A549 (cell line): ENCODE data around the gene TGFBR2. TPM values are rescaled to one million over a fixed set of nuclear protein-coding genes. Genes with fewer than 3 reads are reported as not detected.

ENCODE experiments used
- ATAC-seq, 2 experiments: fragments of 200-7000 bp in 1 of 2; fragments of >200 bp in 1 of 2; cut with Nextera tagmentation in 1 of 2; cut with Tn5 transposase in 1 of 2; 3 replicates each; pipeline versions ENCODE4 v1.8.0 to v1.9.1; 2018 to 2020; ENCODE audit warnings: mild to moderate bottlenecking in 1 of 2, moderate library complexity in 1 of 2
- CTCF ChIA-PET: fragments of 300-600 bp; sonication (Branson Sonifier 250); formaldehyde crosslinking; extraction: SDS; loops from one replicate; lab custom pipeline; 2021; ENCODE audit warnings: antibody characterized with exemption, inconsistent platforms; lab: Yijun Ruan, JAX
- POLR2A ChIA-PET: fragments of 350-600 bp; formaldehyde crosslinking; extraction: SDS; loops from one replicate; lab custom pipeline; 2021; ENCODE audit warnings: antibody characterized with exemption, inconsistent platforms; lab: Yijun Ruan, JAX
- DNase-seq, 2 experiments: peaks; one replicate each; pipeline versions ENCODE4 v3.0.0 to v3.0.0-alpha.2; 2011 to 2016; ENCODE audit warnings: low read depth in 1 of 2, low spot score in 1 of 2
- FAIRE-seq: peaks from 2 replicates; lab custom pipeline; 2011; peaks lifted over from hg19 to GRCh38; lab: Jason Lieb, UNC
- H3K27ac ChIP-seq, 2 experiments: fragments of >200 bp; sonication (Bioruptor Twin); formaldehyde crosslinking; 3 replicates each; pipeline ENCODE4 v1.5.1; 2016 to 2017
- H3K4me1 ChIP-seq: fragments of >200 bp; sonication (Bioruptor Twin); formaldehyde crosslinking; 3 replicates; pipeline ENCODE4 v1.6.1; 2016
- H3K4me2 ChIP-seq: fragments of >200 bp; sonication (Bioruptor Twin); formaldehyde crosslinking; 3 replicates; pipeline ENCODE4 v1.6.1; 2016
- H3K4me3 ChIP-seq: fragments of >200 bp; sonication (Bioruptor Twin); formaldehyde crosslinking; 3 replicates; pipeline ENCODE4 v1.5.1; 2016
- H3K9me3 ChIP-seq: fragments of >200 bp; sonication (Bioruptor Twin); formaldehyde crosslinking; 3 replicates; pipeline ENCODE4 v1.6.1; 2016
- CHD4 ChIP-seq: fragments of 200-600 bp; sonication (generic); IDR thresholded peaks from 2 replicates; pipeline ENCODE4 v1.6.1; 2016; ENCODE audit warnings: antibody characterized with exemption, mild to moderate bottlenecking, borderline replicate concordance
- EHF ChIP-seq: fragments of 250-450 bp; sonication (Bioruptor Pico); IDR thresholded peaks from 2 replicates; pipeline ENCODE4 v1.5.0; 2020; ENCODE audit warnings: mild to moderate bottlenecking
- HDAC2 ChIP-seq: fragments of 200-600 bp; sonication (generic); IDR thresholded peaks from 2 replicates; pipeline ENCODE4 v1.6.1; 2016
- HMGXB4 ChIP-seq: fragments of 250-450 bp; sonication (Bioruptor Pico); IDR thresholded peaks from 2 replicates; pipeline ENCODE4 v1.5.0; 2021; ENCODE audit warnings: mild to moderate bottlenecking, moderate library complexity, borderline replicate concordance
- HOXB5 ChIP-seq: fragments of 250-450 bp; sonication (Bioruptor Pico); IDR thresholded peaks from 2 replicates; pipeline ENCODE4 v1.5.0; 2020; ENCODE audit warnings: mild to moderate bottlenecking, moderate library complexity
- KDM5A ChIP-seq: fragments of 200-600 bp; sonication (generic); IDR thresholded peaks from 2 replicates; pipeline ENCODE4 v1.6.1; 2016; ENCODE audit warnings: antibody characterized with exemption, mild to moderate bottlenecking
- NFE2L2 ChIP-seq: fragments of 150-350 bp; conservative IDR thresholded peaks from 2 replicates; pipeline ENCODE4 v1.6.1; 2014; ENCODE audit warnings: low read length
- PHF8 ChIP-seq: fragments of 200-600 bp; sonication (generic); IDR thresholded peaks from 2 replicates; pipeline ENCODE4 v1.6.1; 2016; ENCODE audit warnings: low read depth, mild to moderate bottlenecking, antibody characterized with exemption, moderate library complexity, borderline replicate concordance
- REST ChIP-seq: fragments of 200-600 bp; sonication (generic); IDR thresholded peaks from 2 replicates; pipeline ENCODE4 v1.6.1; 2016; ENCODE audit warnings: antibody characterized with exemption, mild to moderate bottlenecking, moderate library complexity
- WGBS: methylation state at CpG from one replicate; pipeline ENCODE4 v1.1.6; 2017; ENCODE audit errors: missing lambda C conversion rate; 5-methylcytosine and 5-hydroxymethylcytosine counted together
- polyA plus RNA-seq, 4 experiments: library from polyadenylated mRNA; depleted of rRNA in 3 of 4; stranded (reverse); fragments of >200 nt; fragmentation: RNase III in 1 of 4; extraction: RNeasy Plus Mini Kit Qiagen cat#74134 plus additional on column Dnase treatment in 1 of 4; gene quantifications; 2 replicates in 3 of 4; 3 replicates in 1 of 4; pipeline ENCODE4 v1.2.3, GENCODE V29; 2011 to 2017
- TF ChIP-seq, protein P1 (sequence below): fragments of >200 bp; sonication (Bioruptor Twin); formaldehyde crosslinking; IDR thresholded peaks from 3 replicates; pipeline ENCODE4 v1.6.1; 2016

The TGFBR2 gene
- polyA plus RNA-seq, 2 of the 4 experiments (the other 2 are of a cell fraction): 48.5 to 97.4 TPM

- no peak for ATAC-seq
- no peak for DNase-seq
- CTCF ChIA-PET: interaction anchor here (3.5 kb wide), 1 partner anchor 690 kb away, joined by 9 read pairs; no protein-coding TSS in a partner anchor
- FAIRE-seq: peak; percentile 7
- no peak for TF ChIP-seq EHF (CRISPR knock-in tag)
- TF ChIP-seq REST: no peak
- TF ChIP-seq, protein P1, sequence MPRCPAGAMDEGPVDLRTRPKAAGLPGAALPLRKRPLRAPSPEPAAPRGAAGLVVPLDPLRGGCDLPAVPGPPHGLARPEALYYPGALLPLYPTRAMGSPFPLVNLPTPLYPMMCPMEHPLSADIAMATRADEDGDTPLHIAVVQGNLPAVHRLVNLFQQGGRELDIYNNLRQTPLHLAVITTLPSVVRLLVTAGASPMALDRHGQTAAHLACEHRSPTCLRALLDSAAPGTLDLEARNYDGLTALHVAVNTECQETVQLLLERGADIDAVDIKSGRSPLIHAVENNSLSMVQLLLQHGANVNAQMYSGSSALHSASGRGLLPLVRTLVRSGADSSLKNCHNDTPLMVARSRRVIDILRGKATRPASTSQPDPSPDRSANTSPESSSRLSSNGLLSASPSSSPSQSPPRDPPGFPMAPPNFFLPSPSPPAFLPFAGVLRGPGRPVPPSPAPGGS: no peak
- Histone ChIP-seq H3K9me3 (no peaks in the 10 kb centered on the region), H3K27ac (no peak overlapping the region), H3K4me1 (no peaks in the 10 kb centered on the region), H3K4me3 (no peak overlapping the region), H3K4me2 (no peak overlapping the region)
- 90% methylated on average over 1 of the region's 1 CpG for WGBS
- POLR2A ChIA-PET: no interaction called here
Observed at GRCh38 chr3:30733209-30733608, 126.8 kb downstream of the TGFBR2 start.

DNA sequence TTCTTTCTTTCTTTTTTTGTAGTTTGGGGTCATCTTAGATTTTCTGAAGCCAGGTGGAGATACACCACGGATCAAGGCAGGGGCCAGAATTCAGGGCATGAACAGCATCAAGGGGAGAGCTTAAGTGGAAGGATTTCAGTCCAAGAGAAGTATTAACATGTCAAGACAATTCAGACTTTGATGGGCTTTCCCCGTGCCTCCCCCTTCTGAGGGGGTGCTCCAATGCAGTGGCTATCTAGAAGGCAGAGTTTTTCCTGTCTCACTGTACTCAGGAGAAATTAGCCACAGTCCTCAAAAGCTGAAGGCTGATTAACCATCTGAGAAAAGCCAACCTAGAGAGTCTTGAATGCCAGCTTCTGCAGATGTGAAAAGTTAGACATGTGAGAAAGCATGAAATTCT lies 127.3 kb downstream of the TGFBR2 start:
- CTCF ChIA-PET: interaction anchor here (1.1 to 3.5 kb wide), 2 partner anchors 41 to 691 kb away, joined by 4 to 9 read pairs; no protein-coding TSS in a partner anchor
- TF ChIP-seq CHD4 (no peak), NFE2L2 (no peak), HDAC2 (no peak), KDM5A (no peak), HOXB5 (no peak), PHF8 (no peak), HMGXB4 (no peak), REST (no peak)
- TF ChIP-seq, all 56 proteins: peak for 0
- 79% methylated on average over 2 of the region's 2 CpGs for WGBS

More for the DNA sequence above, 127.3 kb downstream of the TGFBR2 start:
- H3K9me3 ChIP-seq: no peaks in the 10 kb centered on the region
- 0 out of 6 replicates have a peak overlapping the region, but pooled peaks of 1 of the 2 experiments have one; percentile 7 for H3K27ac ChIP-seq
- DNase-seq: no peak
- H3K4me3 ChIP-seq: no peak overlapping the region
- no peak for ATAC-seq
- H3K4me2 ChIP-seq: no peak overlapping the region
- POLR2A ChIA-PET: interaction anchor here (1.2 kb wide), 1 partner anchor 798 kb away, joined by 3 read pairs; the partner anchor contains the start of gene STT3B
- no peak for FAIRE-seq
- no peaks in the 10 kb centered on the region for H3K4me1 ChIP-seq
